ENCODE results near the gene RGS1. TPM values are rescaled to one million over a fixed set of nuclear protein-coding genes. Genes with fewer than 3 reads are reported as not detected.

The RGS1 gene
- total and polyA plus RNA-seq, 2 experiments from 2014 or later = not detected

Other genes with a start within 250 kb of the RGS1 start
- not detected in 2 replicates for gene RGS13, start 60.4 kb downstream of the RGS1 start, total RNA-seq (2014; rRNA removed; shearing (Covaris generic))
- gene RGS13, start 60.4 kb downstream of the RGS1 start, polyA plus RNA-seq (2016; fragmentation: Nextera tagmentation; extraction: Ambion mirVana) = not detected in 2 replicates
- gene RGS2, start 233.3 kb downstream of the RGS1 start, total RNA-seq (2014; rRNA removed; shearing (Covaris generic)) = 13.1 and 13.8 TPM in 2 replicates
- 17.7 and 24.8 TPM in 2 replicates for gene RGS2, start 233.3 kb downstream of the RGS1 start, polyA plus RNA-seq (2016; fragmentation: Nextera tagmentation; extraction: Ambion mirVana)